ENCODE measurements around the gene SPRY4.
A peak's percentile ranks its signal among the peaks of the same experiment; 100 is the strongest.
"Not testable (repeated sequence)": the region's sequence is repeated elsewhere in the genome, so short reads cannot be mapped to it uniquely, and the experiment has no call there.

The SPRY4 gene

GRCh38 chr5:142333749-142334148, 8.9 kb upstream of the SPRY4 start:
- not testable (repeated sequence) for DNase-seq

- DNase-seq = no peak
These were observed 5.6 kb upstream of the SPRY4 start for GRCh38 chr5:142330444-142330843.

- DNase-seq = no peak
These were observed 5.2 kb upstream of the SPRY4 start for GRCh38 chr5:142330026-142330425.

- no peak for DNase-seq
These were observed 2.5 kb upstream of the SPRY4 start for GRCh38 chr5:142327111-142327842.

GRCh38 chr5:142326480-142326938, 1.7 kb upstream of the SPRY4 start:
- DNase-seq = no peak

GRCh38 chr5:142325725-142326479, 1.1 kb upstream of the SPRY4 start:
- DNase-seq = no peak

GRCh38 chr5:142324136-142324870, 518 bp downstream of the SPRY4 start:
- no peak for DNase-seq

- DNase-seq = no peak
These were observed 1.2 kb downstream of the SPRY4 start for GRCh38 chr5:142323480-142324135.

GRCh38 chr5:142322747-142323479, 1.9 kb downstream of the SPRY4 start:
- no peak for DNase-seq

- no peak for DNase-seq
These were observed 2.4 kb downstream of the SPRY4 start for GRCh38 chr5:142322403-142322746.

- DNase-seq = no peak
These were observed 3.8 kb downstream of the SPRY4 start for GRCh38 chr5:142320851-142321560.

- DNase-seq = no peak
These were observed 4.4 kb downstream of the SPRY4 start for GRCh38 chr5:142320430-142320738.

GRCh38 chr5:142319560-142320429, 5.0 kb downstream of the SPRY4 start:
- no peak for DNase-seq

GRCh38 chr5:142319105-142319504, 5.7 kb downstream of the SPRY4 start:
- no peak for DNase-seq

GRCh38 chr5:142317753-142318152, 7.1 kb downstream of the SPRY4 start:
- DNase-seq = no peak

- no peak for DNase-seq
These were observed 7.6 kb downstream of the SPRY4 start for GRCh38 chr5:142317173-142317572.

- DNase-seq = no peak
These were observed 8.1 kb downstream of the SPRY4 start for GRCh38 chr5:142316681-142317080.

- DNase-seq = peak; percentile 20
These were observed 8.8 kb downstream of the SPRY4 start for GRCh38 chr5:142316051-142316450.

- no peak for DNase-seq
These were observed 9.5 kb downstream of the SPRY4 start for GRCh38 chr5:142315096-142315900.

GRCh38 chr5:142314606-142315005, 10.2 kb downstream of the SPRY4 start:
- no peak for DNase-seq

Data from NCI-H1694 treated with DMSO at 0.1 percent for 48 hours (cell line).